ENCODE results near the gene CBFA2T2. TPM values are rescaled to one million over a fixed set of nuclear protein-coding genes. Genes with fewer than 3 reads are reported as not detected.

The CBFA2T2 gene
- total and polyA plus RNA-seq, 2 of the 4 experiments (the other 2 are of a cell fraction): 3.8 to 6.2 TPM

GRCh38 chr20:33654680-33655161 is 164.8 kb downstream of the CBFA2T2 start:
- 86% methylated on average over 8 of the region's 14 CpGs; no CpG with 5 or more reads in 1 of the 2 experiments for WGBS, 2 experiments (ENCODE audit: extremely low coverage in 2 of 2, insufficient read length in 1 of 2)
- Histone ChIP-seq H3K4ac (ENCODE audit: low read depth, low read length) (no peak overlapping the region), H3K4me1 (ENCODE audit: control insufficient read depth, insufficient read depth, low read length) (no peaks in the 10 kb centered on the region; the same call in 1 of the 2 replicates), H3K14ac (replicated peaks; ENCODE audit: low read depth, low read length) (no peak overlapping the region), H2AFZ (replicated peaks; ENCODE audit: low read length, poor library complexity) (no peak overlapping the region), H3K79me1 (ENCODE audit: low read depth in 1 of 2, low read length in 2 of 2) (no peaks in the 10 kb centered on the region), H3K27me3 (ENCODE audit: control insufficient read depth, insufficient read depth, low read length) (no peaks in the 10 kb centered on the region), H3K27ac (ENCODE audit: insufficient read depth, low read length) (no peak overlapping the region), H3K9me1 (ENCODE audit: insufficient read depth, low read length) (no peaks in the 10 kb centered on the region), H3K9ac (ENCODE audit: low read depth, low read length) (no peak overlapping the region), H3K9me3 (ENCODE audit: control insufficient read depth, insufficient read depth, low read length) (no peaks in the 10 kb centered on the region), H3K4me3 (ENCODE audit: insufficient read depth, low read depth, low read length) (no peak overlapping the region), H3K4me2 (ENCODE audit: low read depth, low read length) (no peak overlapping the region), H4K91ac (ENCODE audit: insufficient read depth, low read depth, low read length) (no peak overlapping the region), H2BK5ac (ENCODE audit: low read depth, low read length, poor library complexity, severe bottlenecking) (no peak overlapping the region), H4K5ac (ENCODE audit: low read depth, low read length) (no peak overlapping the region), H2AK5ac (ENCODE audit: low read depth, low read length) (no peak overlapping the region), H3K18ac (ENCODE audit: low read depth, low read length) (no peak overlapping the region), H2BK15ac (ENCODE audit: low read depth, low read length) (no peak overlapping the region), H3K36me3 (ENCODE audit: control insufficient read depth, insufficient read depth, low read length) (peaks cover 17% of the 10 kb centered on the region; the same call in 1 of the 2 replicates), H2BK120ac (ENCODE audit: low read depth, low read length) (no peak overlapping the region), H4K8ac (ENCODE audit: low read depth in 2 of 2, low read length in 2 of 2) (no peak overlapping the region), H4K20me1 (ENCODE audit: insufficient read depth, low read length) (no peaks in the 10 kb centered on the region), H3K23ac (ENCODE audit: low read depth, low read length) (no peak overlapping the region), H3K56ac (ENCODE audit: extremely low read depth, insufficient read depth, low read length) (no peak overlapping the region), H2AK9ac (replicated peaks; ENCODE audit: low read depth, low read length, poor library complexity) (no peak overlapping the region), H2BK20ac (ENCODE audit: low read depth, low read length) (no peak overlapping the region)
- ChIA-PET POLR2A (ENCODE audit: unreplicated experiment) (no interaction called here), CTCF (interaction anchor here (0.6 kb wide), 1 partner anchor 197 kb away, joined by 3 read pairs; no protein-coding TSS in a partner anchor)
- no peak for ATAC-seq (ENCODE audit: low read depth)
- dilution Hi-C loops (cut with HindIII; ENCODE audit: low sequenced_read_pairs, unreplicated experiment): no loop called here
- TF ChIP-seq RAD21 (IDR thresholded peaks at IDR 0.05; ENCODE audit: low read length) (no peak), USF2 (IDR thresholded peaks at IDR 0.05; ENCODE audit: low read depth, low read length) (no peak), ELK1 (IDR thresholded peaks at IDR 0.05; ENCODE audit: borderline replicate concordance, low read depth, low read length) (no peak), SMC3 (IDR thresholded peaks at IDR 0.05; ENCODE audit: low read depth, low read length) (no peak), CHD1 (IDR thresholded peaks at IDR 0.05; ENCODE audit: low read depth, low read length) (no peak), MXI1 (IDR thresholded peaks at IDR 0.05; ENCODE audit: borderline replicate concordance, low read depth, low read length) (no peak)
- no TSS peak for BruUV-seq (replicated peaks)
- intact Hi-C loops (cut with micrococcal nuclease): no loop called here
- no peak for DNase-seq
- in situ Hi-C loops (cut with MboI; ENCODE audit: low sequenced_read_pairs): loop anchor here (5.0 kb wide), 1 partner anchor 202 kb away; no protein-coding TSS in a partner anchor

Data from IMR-90 (cell line).